Chondrocyte (in vitro differentiated cells): ENCODE measurements around the gene CFD. TPM values are rescaled to one million over a fixed set of nuclear protein-coding genes. Genes with fewer than 3 reads are reported as not detected.
"Not testable (repeated sequence)": the region's sequence is repeated elsewhere in the genome, so short reads cannot be mapped to it uniquely, and the experiment has no call there.

Experiments
- DNase-seq: peaks from one replicate; pipeline ENCODE4 v3.0.0; 2021; ENCODE audit warnings: mixed read lengths, low spot score
- H3K27ac Mint-ChIP-seq: one replicate; pipeline ENCODE4 v1.8.0; 2021; ENCODE audit warnings: mild to moderate bottlenecking, moderate library complexity, mixed read lengths; ENCODE audit not compliant: unreplicated experiment
- H3K27me3 Mint-ChIP-seq: 2 replicates; pipeline ENCODE4 v1.8.0; 2021; ENCODE audit warnings: low read depth, mixed read lengths
- H3K36me3 Mint-ChIP-seq: 2 replicates; pipeline ENCODE4 v1.8.0; 2021; ENCODE audit warnings: low read depth, mixed read lengths
- H3K4me1 Mint-ChIP-seq: 2 replicates; pipeline ENCODE4 v1.8.0; 2021; ENCODE audit warnings: low read depth, mild to moderate bottlenecking, mixed read lengths
- H3K4me3 Mint-ChIP-seq: one replicate; pipeline ENCODE4 v1.8.0; 2021; ENCODE audit warnings: mild to moderate bottlenecking, moderate library complexity, mixed read lengths; ENCODE audit not compliant: unreplicated experiment
- H3K9me3 Mint-ChIP-seq: 2 replicates; pipeline ENCODE4 v1.8.0; 2021; ENCODE audit warnings: low read depth, mixed read lengths
- CTCF ChIP-seq: fragments of 200-600 bp; sonication (generic); IDR thresholded peaks from 2 replicates; pipeline ENCODE4 v1.5.0; 2021; ENCODE audit warnings: antibody characterized with exemption, mild to moderate bottlenecking, moderate library complexity
- total RNA-seq: library from RNA; stranded (reverse); gene quantifications from 3 replicates; pipeline ENCODE4 v1.2.1, GENCODE V29; 2021

CFD gene
- total RNA-seq, 1 donor from 2014 or later = 1.8 TPM

DNA sequence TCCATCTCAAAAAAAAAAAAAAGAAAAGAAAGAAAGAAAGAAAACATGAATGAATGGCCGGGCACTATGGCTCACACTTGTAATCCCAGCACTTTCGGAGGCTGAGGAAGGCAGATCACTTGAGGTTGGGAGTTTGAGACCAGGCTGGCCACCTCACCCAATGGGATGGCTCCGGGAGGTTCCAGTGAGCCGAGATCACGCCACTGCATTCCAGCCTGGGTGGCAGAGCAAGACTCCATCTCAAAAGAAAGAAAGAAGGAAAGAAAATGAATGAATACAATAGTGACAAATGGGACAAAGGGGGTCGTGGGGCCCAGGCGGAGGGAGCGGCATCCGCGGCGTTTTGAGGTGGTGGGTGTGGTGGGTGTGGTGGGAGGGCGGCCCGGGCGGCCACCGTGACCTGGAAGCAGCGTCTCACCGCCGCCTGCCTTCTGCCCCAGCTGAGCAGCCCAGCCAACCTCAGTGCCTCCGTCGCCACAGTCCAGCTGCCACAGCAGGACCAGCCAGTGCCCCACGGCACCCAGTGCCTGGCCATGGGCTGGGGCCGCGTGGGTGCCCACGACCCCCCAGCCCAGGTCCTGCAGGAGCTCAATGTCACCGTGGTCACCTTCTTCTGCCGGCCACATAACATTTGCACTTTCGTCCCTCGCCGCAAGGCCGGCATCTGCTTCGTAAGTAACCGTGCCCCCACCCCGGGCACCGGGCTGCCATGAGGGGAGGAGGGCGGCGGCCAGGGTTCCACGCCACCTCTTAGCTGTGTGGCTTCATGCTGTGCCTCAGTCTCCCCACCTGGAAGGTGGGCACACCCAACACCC lies 13.6 kb upstream of the CFD start:
- Mint-ChIP-seq H3K9me3 (no peaks in the 10 kb centered on the region), H3K27me3 (peaks cover 15% of the 10 kb centered on the region), H3K27ac (no peak overlapping the region), H3K4me1 (peaks cover 15% of the 10 kb centered on the region), H3K4me3 (no peak overlapping the region), H3K36me3 (peaks cover 1% of the 10 kb centered on the region)
- TF ChIP-seq CTCF = no peak
- DNase-seq = no peak

DNA sequence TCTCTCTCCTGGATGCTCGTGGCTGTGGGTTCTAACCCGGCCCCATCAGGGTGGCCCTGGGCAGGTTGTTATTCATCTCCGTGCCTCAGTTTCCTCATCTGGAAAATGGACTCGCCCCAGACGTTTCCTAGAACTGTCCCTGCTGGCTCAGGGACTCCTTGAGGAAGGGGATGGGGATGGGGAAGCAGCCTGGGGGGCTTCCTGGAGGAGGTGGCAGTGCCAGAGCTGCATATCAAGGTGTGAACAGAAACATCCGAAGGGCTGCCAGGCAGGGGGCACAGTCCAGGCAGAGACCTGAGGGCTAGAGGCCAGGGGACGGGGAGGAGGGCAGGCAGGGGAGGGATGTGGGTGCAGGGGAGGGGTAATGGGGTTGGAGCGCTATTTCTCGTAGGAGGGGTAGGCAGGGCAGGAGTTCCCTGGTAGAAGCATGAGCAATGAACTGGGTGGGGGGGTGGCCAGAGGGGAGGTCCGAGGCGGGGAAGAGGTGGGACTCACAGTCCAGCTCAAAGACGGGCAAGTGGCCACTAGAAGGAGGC lies 11.0 kb upstream of the CFD start:
- TF ChIP-seq CTCF = no peak
- H3K27ac Mint-ChIP-seq = no peak overlapping the region
- peaks cover 16% of the 10 kb centered on the region for H3K4me1 Mint-ChIP-seq
- no peaks in the 10 kb centered on the region for H3K9me3 Mint-ChIP-seq
- H3K36me3 Mint-ChIP-seq = peaks cover 1% of the 10 kb centered on the region
- H3K27me3 Mint-ChIP-seq = peaks cover 12% of the 10 kb centered on the region
- no peak for DNase-seq
- H3K4me3 Mint-ChIP-seq = no peak overlapping the region

DNA sequence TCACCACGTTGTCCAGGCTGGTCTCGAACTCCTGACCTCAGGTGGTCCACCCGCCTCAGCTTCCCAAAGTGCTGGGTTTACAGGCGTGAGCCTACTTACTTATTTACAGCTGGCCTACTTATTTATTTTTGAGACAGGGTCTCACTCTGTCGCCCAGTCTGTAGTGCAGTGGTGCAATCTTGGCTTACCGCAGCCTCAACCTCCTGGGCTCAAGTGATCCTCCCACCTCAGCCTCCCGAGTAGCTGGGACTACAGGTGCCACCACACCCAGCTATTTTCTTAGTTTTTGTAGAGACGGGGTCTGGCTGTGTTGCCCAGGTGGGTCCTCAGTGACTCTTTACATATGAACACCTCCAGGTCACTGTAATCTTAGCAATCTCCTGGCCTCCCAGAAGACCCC lies 10.3 kb upstream of the CFD start:
- H3K27ac Mint-ChIP-seq, H3K9me3 Mint-ChIP-seq, DNase-seq, H3K4me3 Mint-ChIP-seq, H3K36me3 Mint-ChIP-seq: not testable (repeated sequence)
- Mint-ChIP-seq H3K4me1 (peaks cover 16% of the 10 kb centered on the region), H3K27me3 (peaks cover 12% of the 10 kb centered on the region)

DNA sequence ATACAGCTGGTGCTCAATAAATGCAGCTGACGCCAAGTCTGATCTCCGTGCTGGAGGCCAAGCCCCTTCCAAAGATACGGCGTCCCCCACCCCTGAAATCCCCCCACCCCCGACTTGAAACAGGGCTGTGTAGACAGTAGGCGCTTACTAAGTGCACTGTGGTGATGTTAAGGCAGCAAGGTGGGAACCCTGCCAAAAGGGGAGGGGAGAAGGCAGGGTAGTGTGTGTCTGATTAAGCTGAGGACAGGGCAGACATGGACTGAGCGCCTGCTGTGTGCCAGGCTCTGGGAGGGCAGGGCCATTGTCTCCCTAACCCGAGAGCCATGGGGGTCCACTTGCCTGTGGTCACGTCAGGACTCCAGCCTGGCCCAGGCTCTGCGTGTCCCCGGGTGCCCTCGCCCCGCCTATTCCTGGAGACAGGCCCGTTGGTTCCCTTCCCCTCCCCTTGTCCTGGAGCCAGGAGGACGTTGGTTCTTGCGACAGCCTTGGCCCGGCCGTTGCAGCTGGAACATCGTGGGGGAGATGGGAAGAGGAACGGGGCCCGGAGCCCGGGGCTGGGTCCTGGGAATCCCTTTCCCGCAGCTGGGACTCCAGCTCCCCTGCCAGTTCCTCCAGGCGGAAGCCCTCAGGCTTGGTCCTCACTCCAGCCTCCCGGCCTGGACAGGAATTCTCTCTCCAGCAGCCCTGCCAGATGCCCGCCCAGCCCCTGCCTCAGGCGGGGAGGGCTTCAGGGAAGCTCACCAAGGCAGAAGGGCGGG lies 9.1 kb upstream of the CFD start:
- H3K4me1 Mint-ChIP-seq = peaks cover 12% of the 10 kb centered on the region
- TF ChIP-seq CTCF = no peak
- DNase-seq = peak; percentile 96
- H3K36me3 Mint-ChIP-seq = no peaks in the 10 kb centered on the region
- H3K9me3 Mint-ChIP-seq = no peaks in the 10 kb centered on the region
- H3K27me3 Mint-ChIP-seq = peaks cover 7% of the 10 kb centered on the region
- H3K4me3 Mint-ChIP-seq = no peak overlapping the region
- H3K27ac Mint-ChIP-seq = peak overlapping the region; percentile 49

DNA sequence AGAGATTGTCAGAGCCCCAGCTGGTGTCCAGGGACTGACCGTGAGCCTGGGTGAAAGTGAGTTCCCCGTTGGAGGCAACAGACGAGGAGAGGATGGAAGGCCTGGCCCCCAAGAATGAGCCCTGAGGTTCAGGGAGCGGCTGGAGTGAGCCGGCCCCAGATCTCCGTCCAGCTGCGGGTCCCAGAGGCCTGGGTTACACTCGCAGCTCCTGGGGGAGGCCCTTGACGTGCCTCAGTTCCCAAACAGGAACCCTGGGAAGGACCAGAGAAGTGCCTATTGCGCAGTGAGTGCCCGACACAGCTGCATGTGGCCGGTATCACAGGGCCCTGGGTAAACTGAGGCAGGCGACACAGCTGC lies 8.5 kb upstream of the CFD start:
- no peaks in the 10 kb centered on the region for H3K36me3 Mint-ChIP-seq
- H3K27ac Mint-ChIP-seq = no peak overlapping the region
- no peak overlapping the region for H3K4me3 Mint-ChIP-seq
- H3K27me3 Mint-ChIP-seq = peaks cover 3% of the 10 kb centered on the region
- H3K4me1 Mint-ChIP-seq = peaks cover 8% of the 10 kb centered on the region
- no peak for DNase-seq
- H3K9me3 Mint-ChIP-seq = no peaks in the 10 kb centered on the region
- no peak for TF ChIP-seq CTCF
